Keratinocyte (primary cell): ENCODE measurements around the gene GPC3. TPM values are rescaled to one million over a fixed set of nuclear protein-coding genes. Genes with fewer than 3 reads are reported as not detected.

Source experiments
- DNase-seq: peaks from one replicate; pipeline ENCODE4 v3.0.0-alpha.2; 2011; ENCODE audit warnings: low read depth, missing footprints, low spot score
- FAIRE-seq: peaks from 2 replicates; lab custom pipeline; 2011; peaks lifted over from hg19 to GRCh38; lab: Jason Lieb, UNC
- H2AFZ ChIP-seq: 2 replicates; pipeline ENCODE4 v1.6.0; 2012; ENCODE audit warnings: low read length, control low read depth, inconsistent platforms; ENCODE audit not compliant: control insufficient read depth
- H3K27ac ChIP-seq: 2 replicates; pipeline ENCODE4 v1.5.1; 2011; ENCODE audit warnings: low read length; ENCODE audit not compliant: control insufficient read depth, insufficient read depth
- H3K27me3 ChIP-seq: 3 replicates; pipeline ENCODE4 v1.6.0; 2011; ENCODE audit warnings: low read length; ENCODE audit not compliant: control insufficient read depth, insufficient read depth; ENCODE audit errors: extremely low read depth
- H3K36me3 ChIP-seq, 2 experiments: 2 replicates in 1 of 2; 3 replicates in 1 of 2; pipeline ENCODE4 v1.5.1; 2011; ENCODE audit warnings: low read length in 2 of 2, mild to moderate bottlenecking in 1 of 2; ENCODE audit not compliant: control insufficient read depth in 2 of 2, insufficient read depth in 2 of 2; ENCODE audit errors: extremely low read depth in 1 of 2
- H3K4me1 ChIP-seq: 3 replicates; pipeline ENCODE4 v1.5.1; 2011; ENCODE audit warnings: low read length; ENCODE audit not compliant: control insufficient read depth, insufficient read depth; ENCODE audit errors: extremely low read depth
- H3K4me2 ChIP-seq: 3 replicates; pipeline ENCODE4 v1.6.0; 2011; ENCODE audit warnings: low read depth, low read length; ENCODE audit not compliant: control insufficient read depth, insufficient read depth; ENCODE audit errors: extremely low read depth
- H3K4me3 ChIP-seq, 3 experiments: fragments of 200-600 bp in 1 of 3; sonication (generic) in 1 of 3; 2 replicates in 2 of 3; 3 replicates in 1 of 3; pipeline ENCODE4 v1.5.1; 2011 to 2016; ENCODE audit warnings: low read length in 3 of 3, mild to moderate bottlenecking in 3 of 3, control low read depth in 2 of 3, inconsistent platforms in 1 of 3, low read depth in 1 of 3, mixed read lengths in 1 of 3, mixed run types in 1 of 3, moderate library complexity in 1 of 3; ENCODE audit not compliant: control insufficient read depth in 2 of 3, insufficient read depth in 2 of 3; ENCODE audit errors: extremely low read depth in 1 of 3
- H3K79me2 ChIP-seq: 2 replicates; pipeline ENCODE4 v1.6.0; 2012; ENCODE audit warnings: low read length; ENCODE audit not compliant: control insufficient read depth, insufficient read depth
- H3K9ac ChIP-seq: 3 replicates; pipeline ENCODE4 v1.6.0; 2011; ENCODE audit warnings: low read length; ENCODE audit not compliant: control insufficient read depth, insufficient read depth; ENCODE audit errors: extremely low read depth
- H3K9me1 ChIP-seq: 3 replicates; pipeline ENCODE4 v1.6.0; 2011; ENCODE audit warnings: low read length; ENCODE audit not compliant: control insufficient read depth, insufficient read depth; ENCODE audit errors: extremely low read depth
- H3K9me3 ChIP-seq: 2 replicates; pipeline ENCODE4 v1.5.1; 2012; ENCODE audit warnings: low read depth, low read length; ENCODE audit not compliant: control insufficient read depth
- H4K20me1 ChIP-seq: 3 replicates; pipeline ENCODE4 v1.6.0; 2011; ENCODE audit warnings: low read length; ENCODE audit not compliant: control insufficient read depth, insufficient read depth; ENCODE audit errors: extremely low read depth
- CTCF ChIP-seq, 3 experiments: IDR thresholded peaks in 1 of 3; conservative IDR thresholded peaks in 1 of 3; optimal IDR thresholded peaks in 1 of 3; 2 replicates in 2 of 3; 3 replicates in 1 of 3; pipeline versions ENCODE3 to v1.5.1; 2011; ENCODE audit warnings: low read length in 3 of 3, mild to moderate bottlenecking in 3 of 3, moderate library complexity in 2 of 3, control low read depth in 1 of 3, inconsistent platforms in 1 of 3; ENCODE audit not compliant: insufficient read depth in 2 of 3; ENCODE audit errors: extremely low read depth in 1 of 3
- EZH2 ChIP-seq: IDR thresholded peaks from one replicate; pipeline ENCODE4 v1.6.1; 2012; ENCODE audit warnings: inconsistent platforms, mild to moderate bottlenecking, low read length, moderate library complexity
- dilution Hi-C: fragments of 300-500 bp; cut with MboI; formaldehyde crosslinking; loops from one replicate; pipeline ENCODE4 v1.7.0; 2020; ENCODE audit warnings: low sequenced_read_pairs; ENCODE audit not compliant: extremely low pct_ligation_motif_present
- polyA plus RNA-seq, 5 experiments: library from polyadenylated mRNA; depleted of rRNA in 3 of 5; stranded (reverse) in 3 of 5; stranded (forward) in 1 of 5; unstranded in 1 of 5; fragments of >200 nt; gene quantifications; 1 replicate in 1 of 5; 2 replicates in 3 of 5; 3 replicates in 1 of 5; pipeline versions ENCODE4 v1.2.1 to v1.2.3, GENCODE V29; 2011 to 2012; ENCODE audit warnings: missing spikeins in 2 of 5, low read depth in 1 of 5, low replicate concordance in 1 of 5

Gene GPC3
- polyA plus RNA-seq, 1 donor (not counting 4 experiments of a cell fraction or from before 2014, with no cell fraction given): 0.03 TPM

GRCh38 chrX:133654811-133655210 is 330.6 kb downstream of the GPC3 start:
- Histone ChIP-seq H3K9ac (no peak overlapping the region), H3K27ac (no peak overlapping the region), H3K4me1 (no peaks in the 10 kb centered on the region), H3K27me3 (no peaks in the 10 kb centered on the region), H2AFZ (no peak overlapping the region), H3K4me2 (no peak overlapping the region), H3K4me3 (no peak overlapping the region), H4K20me1 (no peaks in the 10 kb centered on the region), H3K36me3 (no peaks in the 10 kb centered on the region), H3K9me1 (no peaks in the 10 kb centered on the region), H3K79me2 (no peaks in the 10 kb centered on the region), H3K9me3 (no peaks in the 10 kb centered on the region)
- TF ChIP-seq EZH2: no peak
- no peak for TF ChIP-seq CTCF (optimal IDR thresholded peaks at IDR 0.05 in 1 of 3, IDR thresholded peaks at IDR 0.05 in 1 of 3, conservative IDR thresholded peaks at IDR 0.05 in 1 of 3; ENCODE audit: extremely low read depth in 1 of 3, insufficient read depth in 2 of 3, low read length in 3 of 3)
- FAIRE-seq: no peak
- no peak for DNase-seq
- dilution Hi-C loops: no loop called here

- no peak for DNase-seq
- no peaks in the 10 kb centered on the region for H3K4me1 ChIP-seq
- no peak for FAIRE-seq
- no peaks in the 10 kb centered on the region for H3K9me3 ChIP-seq
- H4K20me1 ChIP-seq: no peaks in the 10 kb centered on the region
- H3K27me3 ChIP-seq: no peaks in the 10 kb centered on the region
- no peak overlapping the region for H2AFZ ChIP-seq
- TF ChIP-seq EZH2 (no peak), CTCF (optimal IDR thresholded peaks at IDR 0.05 in 1 of 3, IDR thresholded peaks at IDR 0.05 in 1 of 3, conservative IDR thresholded peaks at IDR 0.05 in 1 of 3; ENCODE audit: extremely low read depth in 1 of 3, insufficient read depth in 2 of 3, low read length in 3 of 3) (no peak)
- H3K9me1 ChIP-seq: no peaks in the 10 kb centered on the region
- no peak overlapping the region for H3K4me3 ChIP-seq
- dilution Hi-C loops: no loop called here
- H3K36me3 ChIP-seq: no peaks in the 10 kb centered on the region
- H3K27ac ChIP-seq: no peak overlapping the region
- H3K9ac ChIP-seq: no peak overlapping the region
- H3K79me2 ChIP-seq: no peaks in the 10 kb centered on the region
- no peak overlapping the region for H3K4me2 ChIP-seq
These were observed 332.0 kb downstream of the GPC3 start for GRCh38 chrX:133653358-133653757.
